Neural cell (in vitro differentiated cells): ENCODE measurements around the gene TMC2.

Experiments used
- EP300 ChIP-seq: fragments of 450-650 bp; conservative IDR thresholded peaks from 2 replicates; pipeline ENCODE4 v1.6.1; 2014; ENCODE audit warnings: antibody characterized with exemption, mild to moderate bottlenecking, moderate library complexity; ENCODE audit not compliant: poor library complexity, severe bottlenecking
- EZH2 ChIP-seq: fragments of 200-600, 300-800 bp; shearing (Covaris generic), sonication (generic); IDR thresholded peaks from 2 replicates; pipeline ENCODE4 v1.6.1; 2014; ENCODE audit warnings: antibody characterized with exemption, low read length, borderline replicate concordance, mild to moderate bottlenecking; ENCODE audit not compliant: insufficient read depth, poor library complexity, severe bottlenecking
- MXI1 ChIP-seq: fragments of 450-650 bp; conservative IDR thresholded peaks from 2 replicates; pipeline ENCODE4 v1.6.1; 2014; ENCODE audit warnings: antibody characterized with exemption, mild to moderate bottlenecking; ENCODE audit not compliant: poor library complexity, severe bottlenecking
- POLR2AphosphoS5 ChIP-seq: IDR thresholded peaks from 2 replicates; pipeline ENCODE4 v1.6.1; 2012
- RAD21 ChIP-seq: fragments of 450-650 bp; conservative IDR thresholded peaks from 2 replicates; pipeline ENCODE4 v1.6.1; 2014; ENCODE audit warnings: antibody characterized with exemption, mild to moderate bottlenecking, moderate library complexity
- REST ChIP-seq: IDR thresholded peaks from 2 replicates; pipeline ENCODE4 v1.6.1; 2012; ENCODE audit warnings: borderline replicate concordance
- TAF1 ChIP-seq: IDR thresholded peaks from 2 replicates; pipeline ENCODE4 v1.6.1; 2012; ENCODE audit warnings: low read depth
- TF ChIP-seq, protein P1 (sequence below): fragments of 450-650 bp; IDR thresholded peaks from 2 replicates; pipeline ENCODE4 v1.5.1; 2014; ENCODE audit warnings: antibody characterized with exemption, mild to moderate bottlenecking, moderate library complexity; ENCODE audit not compliant: poor library complexity, severe bottlenecking

GRCh38 chr20:2564406-2564805 lies 28.0 kb downstream of the TMC2 start:
- TF ChIP-seq POLR2AphosphoS5, result no peak
- TF ChIP-seq, protein P1, sequence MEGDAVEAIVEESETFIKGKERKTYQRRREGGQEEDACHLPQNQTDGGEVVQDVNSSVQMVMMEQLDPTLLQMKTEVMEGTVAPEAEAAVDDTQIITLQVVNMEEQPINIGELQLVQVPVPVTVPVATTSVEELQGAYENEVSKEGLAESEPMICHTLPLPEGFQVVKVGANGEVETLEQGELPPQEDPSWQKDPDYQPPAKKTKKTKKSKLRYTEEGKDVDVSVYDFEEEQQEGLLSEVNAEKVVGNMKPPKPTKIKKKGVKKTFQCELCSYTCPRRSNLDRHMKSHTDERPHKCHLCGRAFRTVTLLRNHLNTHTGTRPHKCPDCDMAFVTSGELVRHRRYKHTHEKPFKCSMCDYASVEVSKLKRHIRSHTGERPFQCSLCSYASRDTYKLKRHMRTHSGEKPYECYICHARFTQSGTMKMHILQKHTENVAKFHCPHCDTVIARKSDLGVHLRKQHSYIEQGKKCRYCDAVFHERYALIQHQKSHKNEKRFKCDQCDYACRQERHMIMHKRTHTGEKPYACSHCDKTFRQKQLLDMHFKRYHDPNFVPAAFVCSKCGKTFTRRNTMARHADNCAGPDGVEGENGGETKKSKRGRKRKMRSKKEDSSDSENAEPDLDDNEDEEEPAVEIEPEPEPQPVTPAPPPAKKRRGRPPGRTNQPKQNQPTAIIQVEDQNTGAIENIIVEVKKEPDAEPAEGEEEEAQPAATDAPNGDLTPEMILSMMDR, result no peak
- no peak for TF ChIP-seq TAF1
- TF ChIP-seq REST, result no peak
- TF ChIP-seq EZH2, result no peak
- TF ChIP-seq RAD21, result no peak
- no peak for TF ChIP-seq MXI1
- no peak for TF ChIP-seq EP300
